Epidermal melanocyte (primary cell): ENCODE measurements around the gene NFYC.

Source experiments
- DNase-seq: peaks from one replicate; pipeline ENCODE4 v3.0.0; 2011; ENCODE audit warnings: low spot score; ENCODE audit not compliant: insufficient read length

NFYC gene

DNA sequence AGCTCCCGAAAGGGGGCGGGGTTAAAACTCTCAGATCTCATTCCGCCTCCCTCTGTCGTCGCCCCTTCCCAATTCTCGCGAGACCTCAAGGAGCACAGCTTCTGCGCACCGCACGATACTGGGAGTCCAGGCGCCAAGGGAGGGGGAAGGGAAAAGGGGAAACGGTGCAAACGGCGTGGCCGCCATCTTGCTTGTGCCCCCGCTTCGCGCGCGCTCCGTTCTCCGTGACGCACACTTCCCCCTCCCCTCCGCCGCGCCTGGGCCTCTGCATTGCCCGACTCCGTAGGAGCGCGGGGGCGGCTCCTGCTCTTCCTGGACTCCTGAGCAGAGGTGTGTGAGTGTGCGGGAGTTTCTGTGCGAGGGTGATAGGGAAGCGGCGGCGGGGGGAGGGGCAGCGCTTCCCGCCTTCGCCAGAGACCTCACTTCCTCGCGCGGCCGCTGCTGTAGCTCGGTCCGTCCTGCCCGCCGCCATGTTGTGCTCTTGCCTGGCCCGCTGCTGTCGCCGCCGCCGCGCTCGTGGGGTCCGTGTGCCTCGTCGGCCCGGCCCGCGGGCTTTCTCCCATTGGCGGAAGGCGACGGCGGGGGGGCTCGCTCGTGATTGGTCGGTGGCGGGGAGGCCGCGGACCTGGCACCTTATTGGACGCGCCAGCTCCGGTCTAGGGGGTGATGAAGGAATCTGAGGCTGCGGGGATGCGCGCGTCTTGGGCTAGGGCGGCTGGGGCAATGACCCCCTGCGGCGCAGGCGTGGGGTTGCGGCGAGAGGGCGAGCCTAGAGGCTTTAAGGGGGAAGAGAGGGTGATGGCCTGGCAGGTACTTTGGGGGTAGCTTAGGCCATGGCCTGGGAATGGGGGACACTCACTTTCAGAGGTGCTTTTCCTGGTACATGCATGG is at the start of gene NFYC:
Gene NFYC (plus strand): TSS at position 167 of the 891 bp plus-strand sequence. CDS start 47,140 bp downstream, outside the sequence.
- peak; percentile 91 for DNase-seq

DNA sequence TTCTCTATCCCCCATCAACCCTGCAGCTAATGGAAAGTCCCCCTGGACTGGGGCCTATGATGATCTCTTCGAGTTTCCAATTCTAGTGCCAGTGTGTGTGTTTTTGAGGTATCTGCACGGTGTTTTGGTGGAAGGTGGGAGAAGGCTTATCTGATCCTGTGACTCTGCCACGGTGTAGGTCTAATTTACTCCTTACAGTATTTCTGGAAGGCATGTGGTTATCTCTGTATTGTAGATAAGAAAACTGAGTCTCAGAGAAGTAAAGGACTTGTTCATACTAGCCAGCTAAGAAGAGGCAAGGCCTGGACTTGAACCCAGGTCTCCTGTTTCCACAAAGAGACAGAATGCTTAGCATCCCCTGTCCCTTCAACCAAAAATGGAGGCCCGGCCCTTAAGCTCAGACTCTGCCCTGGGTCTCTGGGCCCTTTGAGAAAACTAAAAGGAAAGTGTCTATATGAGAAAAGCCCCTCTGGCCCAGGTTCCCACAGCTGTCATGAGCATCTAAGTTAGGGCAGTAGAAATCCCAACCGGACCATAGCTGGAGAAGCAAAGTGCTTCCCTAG is 46.3 kb upstream of the NFYC start:
- no peak for DNase-seq

DNA sequence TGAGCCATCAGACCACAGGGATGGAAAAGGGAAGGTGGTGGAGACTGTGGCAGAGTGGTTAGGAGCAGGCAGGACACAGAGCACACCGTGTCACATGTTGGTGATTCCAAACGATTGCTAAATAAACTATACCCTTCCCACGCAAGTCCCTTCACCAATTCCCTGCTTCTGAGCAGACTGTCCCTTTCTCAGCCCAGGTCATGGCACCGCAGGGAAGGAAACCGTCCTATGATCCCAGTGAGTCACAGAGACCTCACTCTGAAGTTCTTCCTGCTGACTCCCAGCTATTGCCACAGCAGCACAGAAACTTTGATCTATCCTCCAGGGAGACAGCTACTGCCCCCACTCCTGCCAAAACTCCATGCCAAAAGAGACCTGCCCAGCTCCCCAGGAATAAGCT is 45.2 kb upstream of the NFYC start:
- no peak for DNase-seq

DNA sequence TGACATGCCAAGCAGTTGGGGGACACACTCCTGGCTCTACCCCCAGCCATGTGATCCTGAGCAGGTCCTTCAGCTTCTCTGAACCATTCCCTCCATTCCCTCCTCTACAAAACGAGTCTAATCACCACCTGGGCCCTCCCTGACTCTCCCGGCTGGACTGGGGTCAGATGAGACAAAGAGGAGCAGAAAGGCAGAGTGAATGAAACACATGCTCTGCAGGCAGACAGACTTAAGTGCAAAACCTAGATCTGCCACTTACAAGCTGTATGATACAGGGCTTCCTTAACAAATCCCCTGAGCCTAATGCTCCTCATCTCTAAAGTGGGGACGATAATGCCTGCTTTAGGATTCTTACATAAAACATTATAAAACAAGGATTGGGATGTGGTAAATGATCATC is 43.3 kb upstream of the NFYC start:
- peak; percentile 19 for DNase-seq

DNA sequence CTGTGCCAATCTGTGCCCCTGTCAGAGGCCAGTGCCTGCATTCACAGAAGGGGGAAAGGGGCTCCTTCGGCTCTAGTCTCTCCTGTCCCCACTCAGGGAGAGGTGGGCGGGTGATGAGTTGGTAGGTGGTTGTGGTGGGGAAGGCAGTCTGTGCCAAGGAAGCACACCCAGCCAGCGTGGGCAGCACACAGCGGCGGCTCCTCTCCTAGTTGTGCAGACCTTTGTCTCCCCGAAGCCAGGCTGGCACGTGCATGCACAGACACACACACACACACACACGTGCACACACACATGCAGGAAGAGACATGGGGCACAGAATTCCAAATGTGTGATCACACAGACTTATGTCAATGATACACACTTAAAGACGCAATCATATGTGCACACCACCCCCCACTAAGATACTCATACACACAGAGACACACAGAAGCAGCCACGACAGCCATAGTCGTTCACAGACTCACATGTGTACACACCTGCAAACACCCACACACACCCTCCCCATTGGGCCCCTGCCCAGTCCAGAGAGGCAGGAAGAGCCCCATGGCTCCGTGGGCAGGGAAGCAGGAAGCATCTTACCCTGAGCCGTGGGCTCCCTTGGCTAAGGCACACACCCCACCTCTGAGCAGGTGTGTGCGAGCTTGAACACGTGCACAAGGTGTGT is 42.4 kb upstream of the NFYC start:
- no peak for DNase-seq

DNA sequence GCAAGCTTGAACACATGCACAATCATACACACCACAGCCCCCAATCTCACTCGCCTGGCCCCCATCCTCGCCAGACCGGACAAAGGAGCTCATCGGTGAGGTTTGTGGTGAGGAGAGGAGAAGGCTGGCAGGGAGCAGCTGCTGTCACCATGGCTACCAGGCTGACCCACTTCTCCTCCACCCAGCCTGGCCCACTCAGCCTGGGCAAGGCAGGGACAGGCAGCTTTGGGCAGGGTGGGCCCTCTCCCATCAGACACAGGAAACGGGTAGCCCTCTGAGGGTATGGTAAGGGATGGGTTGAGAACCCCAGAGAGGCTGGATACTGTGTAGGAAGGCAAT is 41.9 kb upstream of the NFYC start:
- no peak for DNase-seq

DNA sequence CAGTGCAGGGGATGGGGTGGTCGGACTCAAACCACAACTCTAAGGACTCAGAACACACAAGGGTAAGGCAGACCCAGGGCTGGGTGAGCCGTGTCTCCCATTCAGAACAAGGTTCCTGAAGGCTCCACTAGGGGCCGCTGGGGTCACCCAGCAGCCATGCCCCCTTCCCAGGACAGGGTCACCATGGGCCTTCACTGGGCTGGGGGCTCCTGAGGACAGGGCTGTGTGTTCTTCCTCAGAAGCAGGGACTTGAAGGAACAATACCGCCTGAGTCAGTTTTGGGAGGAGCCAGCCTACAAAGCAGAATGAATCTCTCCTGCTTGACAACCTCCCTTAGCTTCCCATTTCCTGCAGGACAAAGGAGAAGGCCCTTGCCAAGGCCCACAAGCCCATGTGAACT is 41.4 kb upstream of the NFYC start:
- no peak for DNase-seq

DNA sequence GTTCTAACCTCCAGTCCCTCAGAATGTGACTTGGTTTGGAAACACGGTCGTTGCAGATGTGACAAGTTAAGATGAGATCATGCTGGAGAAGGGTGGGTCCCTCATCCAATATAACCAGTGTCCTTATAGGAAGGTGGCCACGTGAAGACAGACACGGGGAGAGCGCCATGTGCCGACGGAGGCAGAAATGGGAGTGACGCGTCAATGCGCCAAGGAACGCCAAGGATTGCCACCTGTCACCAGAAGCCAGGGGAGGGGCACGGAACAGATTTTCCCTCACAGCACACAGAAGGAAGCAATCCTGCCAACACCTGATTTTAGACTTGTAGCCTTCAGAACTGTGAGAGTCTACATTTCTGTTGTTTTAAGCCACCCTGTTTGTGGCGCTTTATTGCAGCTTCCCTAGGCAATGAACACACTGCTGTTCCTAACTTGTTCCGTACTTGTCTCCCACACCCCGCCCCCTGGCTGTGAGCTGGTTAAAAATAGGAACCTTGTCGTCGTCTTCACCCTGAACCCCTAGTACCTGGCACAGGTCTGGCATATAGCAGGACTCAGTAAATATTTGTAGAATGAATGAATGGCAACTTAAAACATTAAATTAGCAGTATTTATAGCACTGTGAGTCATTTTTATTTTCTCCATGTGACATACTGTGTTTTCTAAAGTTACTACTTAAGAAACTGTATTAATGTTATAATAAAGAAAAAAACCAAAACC is 40.2 kb upstream of the NFYC start:
- DNase-seq: peak; percentile 7

DNA sequence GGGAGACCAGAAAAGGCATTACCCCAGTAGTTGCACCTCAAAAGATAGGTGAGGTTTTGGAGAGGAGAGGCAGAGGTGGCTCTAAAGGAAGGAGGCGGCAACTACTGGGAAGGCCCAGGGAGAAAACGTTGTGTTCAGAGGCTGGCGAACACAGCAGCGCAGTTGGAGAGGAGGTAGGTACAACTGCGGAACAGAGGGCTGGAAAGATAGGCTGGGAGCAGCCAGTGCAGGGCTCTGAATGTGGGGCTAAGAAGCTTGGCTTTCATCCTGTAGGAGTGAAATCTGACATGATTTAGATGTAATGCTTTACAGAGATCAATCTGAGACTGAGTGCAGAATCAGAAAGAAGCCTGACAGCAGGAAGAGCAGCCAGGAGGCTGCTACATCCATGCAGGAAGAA is 39.0 kb upstream of the NFYC start:
- no peak for DNase-seq

DNA sequence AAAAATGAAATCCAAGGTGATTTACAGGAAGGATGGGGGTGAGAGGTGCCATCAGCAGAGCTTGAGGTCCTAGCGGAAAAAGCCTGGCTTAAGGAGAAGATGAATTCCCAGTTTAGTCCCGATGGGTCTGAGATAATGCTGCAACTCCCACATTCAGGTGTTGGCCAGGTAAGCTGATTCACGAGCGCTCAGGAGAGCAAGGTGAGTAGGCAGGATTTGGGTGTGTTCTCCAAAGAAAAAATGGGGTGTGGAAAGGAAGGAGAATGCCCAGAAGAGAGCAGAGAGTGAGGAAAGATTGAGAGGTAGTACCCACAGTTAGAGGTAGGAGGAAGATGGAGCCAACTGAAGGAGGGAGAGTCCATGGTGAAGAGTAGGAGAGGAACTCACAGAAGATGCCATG is 38.5 kb upstream of the NFYC start:
- peak; percentile 9 for DNase-seq

DNA sequence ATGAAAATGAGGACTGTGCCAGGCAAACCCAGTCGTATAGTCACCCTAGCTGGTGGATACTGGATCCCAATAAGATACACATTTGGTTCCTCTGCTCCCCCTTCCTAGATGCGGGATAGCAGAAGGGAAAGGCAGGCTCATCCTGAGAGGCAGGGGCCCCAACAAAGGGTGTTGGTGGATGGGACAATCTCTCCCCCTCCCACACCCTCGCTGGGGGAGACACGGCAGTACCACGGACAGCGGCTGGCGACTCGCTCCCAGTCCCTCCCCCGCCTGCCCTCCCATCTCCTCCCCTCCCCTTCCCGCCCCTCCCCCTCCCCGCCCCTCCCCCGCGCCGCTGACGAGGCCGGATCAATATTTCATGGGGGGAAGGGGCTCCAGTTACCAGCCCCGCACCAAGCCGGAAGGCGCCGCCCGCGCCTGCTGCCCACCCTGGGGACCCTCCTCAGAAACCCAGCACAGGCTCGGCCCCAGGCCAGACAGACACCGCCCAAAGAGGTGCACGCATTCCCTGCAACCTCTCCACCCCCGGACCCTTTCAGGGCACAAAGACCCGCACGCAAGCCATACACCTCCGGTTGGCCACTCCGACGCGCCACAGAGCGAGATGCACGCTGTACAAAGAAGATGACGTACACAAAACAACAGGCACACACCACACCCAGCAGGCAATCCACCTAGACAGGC is 37.5 kb upstream of the NFYC start:
- DNase-seq: peak; percentile 11

DNA sequence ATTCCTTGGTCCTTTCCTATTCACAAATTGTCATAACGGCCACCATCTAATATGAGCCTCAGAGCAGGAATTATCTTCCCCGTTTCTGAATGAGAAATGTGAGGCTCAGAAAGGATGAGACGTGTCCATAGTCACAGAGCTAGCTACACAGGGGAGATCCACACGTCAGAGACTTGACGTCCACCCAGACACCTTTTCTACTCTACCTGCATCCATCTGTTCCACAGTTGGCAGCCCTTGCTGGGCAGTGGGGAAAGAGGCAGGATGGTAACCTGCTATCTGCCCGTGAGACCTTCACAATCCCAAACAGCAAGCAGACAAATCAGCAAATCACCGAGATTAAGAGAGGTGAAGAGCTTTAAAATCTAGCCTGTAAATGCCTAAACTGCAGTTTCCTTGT is 34.5 kb upstream of the NFYC start:
- DNase-seq: peak; percentile 12

DNA sequence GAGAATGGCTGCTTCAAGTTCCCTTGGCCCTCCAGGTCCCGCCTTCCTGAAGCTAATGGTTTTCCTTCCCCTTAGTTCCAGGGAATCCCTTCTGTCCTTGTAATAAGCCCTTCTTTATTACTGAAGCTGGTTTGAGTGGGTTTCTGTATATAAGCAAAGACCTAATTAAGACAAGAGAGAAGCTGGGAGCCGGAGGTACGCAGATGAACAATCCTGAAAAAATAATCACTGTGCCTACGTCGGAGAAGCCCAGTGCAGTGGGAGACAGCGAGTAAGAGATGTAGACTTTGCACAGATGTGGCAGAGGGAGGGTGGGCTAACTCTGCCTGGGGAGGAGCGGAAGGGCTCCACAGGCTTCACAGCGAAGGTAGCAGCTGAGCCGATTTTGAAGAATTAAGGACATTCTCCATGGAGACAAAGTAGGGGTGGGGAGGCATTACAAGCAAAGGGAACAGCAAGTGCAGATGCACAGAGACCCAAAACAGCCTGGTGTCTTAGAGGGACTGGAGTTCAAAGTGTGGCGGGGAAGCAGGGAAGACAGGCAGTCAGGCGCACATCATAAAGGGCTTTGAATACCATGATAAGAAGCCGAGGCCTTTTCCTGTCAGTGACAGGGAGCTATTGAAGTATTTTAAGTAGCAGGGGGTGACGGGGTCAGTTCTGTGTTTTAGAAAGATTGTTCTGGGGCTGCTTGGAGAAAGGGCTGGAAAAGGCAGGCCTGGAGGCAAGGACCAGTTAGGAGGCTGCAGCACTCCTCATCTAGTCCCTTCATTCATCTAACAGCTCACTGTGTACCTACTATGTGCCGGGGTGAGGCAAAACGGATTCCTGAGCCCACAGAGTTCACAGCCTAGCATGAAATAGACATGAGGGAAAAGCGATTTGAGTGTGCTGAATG is 32.5 kb upstream of the NFYC start:
- DNase-seq: peak; percentile 13

DNA sequence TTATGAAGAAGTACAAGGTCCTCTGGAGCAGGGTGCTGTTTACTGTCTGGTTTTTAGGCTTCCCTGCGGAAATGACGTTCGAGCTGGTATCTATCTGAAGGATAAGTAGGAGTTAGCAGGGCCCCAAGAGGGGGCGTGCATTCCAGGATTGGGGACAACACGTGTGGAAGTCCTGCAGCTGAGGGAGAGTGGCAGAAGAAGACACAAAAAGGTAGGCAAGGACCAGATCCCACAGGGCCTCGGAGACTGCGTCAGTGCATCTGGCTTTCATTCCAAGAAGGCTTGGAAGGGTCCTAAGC is 31.9 kb upstream of the NFYC start:
- peak; percentile 13 for DNase-seq

DNA sequence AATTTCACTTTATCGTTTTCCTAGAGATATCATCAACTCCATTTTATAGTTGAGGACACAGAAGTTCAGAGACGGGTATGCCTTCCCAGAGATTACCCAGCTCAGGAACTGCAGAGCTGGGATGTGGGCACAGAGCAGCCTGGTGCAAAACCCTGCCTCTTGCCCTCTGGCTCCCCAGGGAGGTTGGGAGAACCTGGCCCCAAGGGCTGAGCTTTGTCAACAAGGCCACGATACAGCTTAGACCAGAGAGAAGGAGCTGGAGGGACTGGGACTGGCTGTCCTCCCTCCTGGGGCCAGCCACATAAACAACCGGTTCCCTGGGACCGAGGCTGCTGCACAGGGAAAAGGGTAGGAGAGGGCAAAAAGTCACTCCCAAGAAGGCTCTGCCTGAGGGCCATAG is 29.8 kb upstream of the NFYC start:
- DNase-seq: no peak

DNA sequence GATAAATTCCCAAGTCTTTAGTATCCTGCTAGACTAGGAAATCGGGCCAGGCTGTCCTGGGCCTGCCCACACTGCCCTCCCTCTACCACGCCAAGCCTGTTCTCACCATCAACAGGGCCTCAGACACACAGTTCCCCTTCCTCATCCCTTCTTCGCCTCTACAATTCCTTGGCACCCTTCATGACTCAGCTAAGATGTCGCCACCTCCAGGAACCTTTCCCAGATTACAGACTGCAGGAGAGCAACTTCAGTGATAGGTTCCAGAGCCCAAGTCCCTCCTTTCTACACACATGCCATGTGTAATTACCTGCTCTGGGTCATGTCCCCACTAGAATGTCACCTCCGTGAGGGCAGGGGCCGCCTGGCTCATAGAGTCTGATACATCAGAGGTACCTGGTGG is 29.4 kb upstream of the NFYC start:
- DNase-seq: no peak

DNA sequence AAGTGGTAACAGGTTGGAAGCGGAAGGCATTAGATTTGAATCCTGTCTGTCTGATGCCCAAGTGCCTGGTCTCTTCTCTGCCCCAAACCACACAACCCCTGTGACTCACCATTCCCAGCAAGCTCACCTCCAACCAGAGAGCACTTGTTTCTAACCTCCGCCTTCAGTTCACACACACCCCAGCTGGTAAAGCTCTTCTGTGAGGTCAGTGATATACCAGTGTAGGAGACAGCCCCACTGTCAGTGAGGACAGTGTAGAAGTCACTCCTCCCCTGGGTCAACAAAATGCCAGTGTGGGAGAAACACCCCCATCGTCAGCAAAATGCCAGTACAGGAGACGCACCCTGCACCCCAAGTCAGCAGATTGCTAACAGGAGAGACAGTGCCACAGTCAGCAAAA is 28.6 kb upstream of the NFYC start:
- no peak for DNase-seq

DNA sequence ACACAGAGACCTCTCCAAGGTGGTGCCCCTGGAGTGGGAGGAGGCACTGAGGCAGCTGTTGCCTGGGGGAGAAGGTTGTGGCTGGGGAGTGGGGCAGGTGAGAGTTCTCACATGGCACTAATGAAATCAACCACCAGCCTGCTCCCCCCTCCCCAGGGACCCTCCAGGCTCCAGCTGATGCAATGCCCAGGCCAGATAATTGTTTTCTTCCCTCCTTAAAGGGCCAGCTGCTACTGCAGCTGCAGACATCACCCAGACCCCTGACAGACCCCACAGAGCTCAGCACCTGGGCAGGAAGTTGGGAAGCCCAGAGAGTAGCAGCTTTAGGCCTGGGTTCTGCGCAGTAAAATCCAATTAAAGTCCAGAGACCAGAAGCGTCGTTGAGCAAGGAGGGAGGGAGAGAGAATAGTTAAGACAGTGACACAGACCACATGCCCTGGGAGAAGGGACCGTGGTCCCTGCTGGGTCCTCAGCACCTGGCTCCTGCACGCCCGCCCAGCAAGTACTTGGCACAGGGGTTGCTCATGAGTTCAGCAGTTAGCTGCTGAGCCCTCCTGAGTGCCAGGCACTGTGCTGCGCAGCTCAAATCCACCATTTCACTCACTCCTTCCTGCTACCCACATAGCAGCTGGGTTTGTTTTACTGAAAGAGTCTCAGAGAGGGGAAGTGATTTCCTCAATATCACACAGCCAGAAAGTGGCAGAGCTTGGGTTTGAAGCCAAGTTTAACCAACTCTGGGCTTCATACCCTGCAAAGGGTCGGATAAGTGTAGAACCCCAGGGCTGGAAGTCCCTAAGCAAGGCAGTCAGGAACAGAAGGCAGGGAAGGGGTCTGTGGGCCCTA is 28.0 kb upstream of the NFYC start:
- no peak for DNase-seq

DNA sequence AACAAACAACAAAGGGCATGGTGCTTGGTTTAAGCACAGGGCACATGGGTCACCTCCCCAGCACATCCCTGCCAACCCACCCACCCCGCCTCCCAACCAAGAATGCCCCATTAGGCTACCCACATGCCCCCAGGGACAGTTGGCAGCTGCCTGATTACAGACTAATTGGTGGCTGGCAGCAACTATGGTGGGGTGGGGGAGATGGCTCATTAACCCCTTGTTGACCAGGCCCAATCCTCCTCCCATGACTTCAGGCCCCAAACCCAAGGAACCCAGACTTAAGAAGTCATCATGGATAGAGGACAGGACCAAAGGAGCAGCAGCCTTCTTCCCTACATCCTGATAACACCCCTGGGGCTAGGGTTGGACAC is 27.4 kb upstream of the NFYC start:
- DNase-seq: no peak

DNA sequence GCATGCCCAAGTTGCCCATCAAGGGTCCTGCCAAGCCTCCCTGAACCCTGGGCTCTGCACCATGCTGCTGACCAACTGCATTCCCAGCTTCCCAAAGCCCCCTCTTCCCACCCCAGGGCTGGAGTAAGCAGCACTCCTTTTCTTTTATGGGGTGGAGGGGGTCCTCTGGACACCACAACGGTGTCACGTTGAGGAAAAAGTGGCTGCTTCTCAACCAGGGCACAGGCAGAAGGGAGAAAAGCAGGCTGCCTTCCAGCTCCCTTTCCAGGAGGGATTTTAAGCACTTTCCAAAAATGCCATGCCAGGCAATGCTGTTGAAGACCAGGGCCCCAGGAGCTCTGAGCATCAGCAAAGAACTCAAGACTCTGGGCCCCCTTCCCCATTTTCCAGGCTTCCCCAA is 26.7 kb upstream of the NFYC start:
- DNase-seq: no peak
